ENCODE measurements around the gene POLR3H.
"Not testable (repeated sequence)": the region's sequence is repeated elsewhere in the genome, so short reads cannot be mapped to it uniquely, and the experiment has no call there.

Gene POLR3H

GRCh38 chr22:41543854-41544670 lies at the start of gene POLR3H (continued):
- TF ChIP-seq ZBTB1 (tag by site-specific recombination; IDR thresholded peaks at IDR 0.05), result peak; percentile 89; the same call in 1 of the 2 replicates
- TF ChIP-seq ZNF76 (tag by site-specific recombination; IDR thresholded peaks at IDR 0.05; ENCODE audit: borderline replicate concordance, low read depth), result peak; percentile 60
- TF ChIP-seq ZFP37 (tag by site-specific recombination; IDR thresholded peaks at IDR 0.05), result no peak
- TF ChIP-seq ZNF555 (tag by site-specific recombination; conservative IDR thresholded peaks at IDR 0.05), result no peak
- TF ChIP-seq IKZF3 (tag by site-specific recombination; IDR thresholded peaks at IDR 0.05), result no peak
- TF ChIP-seq ZFP41 (tag by site-specific recombination; IDR thresholded peaks at IDR 0.05; ENCODE audit: borderline replicate concordance), result no peak
- TF ChIP-seq ZNF335 (tag by site-specific recombination; conservative IDR thresholded peaks at IDR 0.05), result peak; percentile 76
- TF ChIP-seq GLIS2 (tag by site-specific recombination; IDR thresholded peaks at IDR 0.05), result peak; percentile 67
- TF ChIP-seq HIC1 (tag by site-specific recombination; IDR thresholded peaks at IDR 0.05), result peak; percentile 79; the same call in 1 of the 2 replicates
- TF ChIP-seq ZXDB (tag by site-specific recombination; IDR thresholded peaks at IDR 0.05), result peak; percentile 38; the same call in 1 of the 2 replicates
- 0 out of 2 replicates have a peak, but pooled peaks have one; percentile 58 for TF ChIP-seq ZSCAN16 (tag by site-specific recombination; IDR thresholded peaks at IDR 0.05)
- TF ChIP-seq ZFHX2 (tag by site-specific recombination; conservative IDR thresholded peaks at IDR 0.05), result peak; percentile 91
- TF ChIP-seq ZNF785 (tag by site-specific recombination; IDR thresholded peaks at IDR 0.05), result peak; percentile 84; the same call in 1 of the 2 replicates
- TF ChIP-seq SP7 (tag by site-specific recombination; IDR thresholded peaks at IDR 0.05), result 0 out of 2 replicates have a peak, but pooled peaks have one; percentile 34
- TF ChIP-seq, protein P1, sequence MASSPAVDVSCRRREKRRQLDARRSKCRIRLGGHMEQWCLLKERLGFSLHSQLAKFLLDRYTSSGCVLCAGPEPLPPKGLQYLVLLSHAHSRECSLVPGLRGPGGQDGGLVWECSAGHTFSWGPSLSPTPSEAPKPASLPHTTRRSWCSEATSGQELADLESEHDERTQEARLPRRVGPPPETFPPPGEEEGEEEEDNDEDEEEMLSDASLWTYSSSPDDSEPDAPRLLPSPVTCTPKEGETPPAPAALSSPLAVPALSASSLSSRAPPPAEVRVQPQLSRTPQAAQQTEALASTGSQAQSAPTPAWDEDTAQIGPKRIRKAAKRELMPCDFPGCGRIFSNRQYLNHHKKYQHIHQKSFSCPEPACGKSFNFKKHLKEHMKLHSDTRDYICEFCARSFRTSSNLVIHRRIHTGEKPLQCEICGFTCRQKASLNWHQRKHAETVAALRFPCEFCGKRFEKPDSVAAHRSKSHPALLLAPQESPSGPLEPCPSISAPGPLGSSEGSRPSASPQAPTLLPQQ (tag by site-specific recombination; IDR thresholded peaks at IDR 0.05), result peak; percentile 95
- TF ChIP-seq ZNF600 (tag by site-specific recombination; IDR thresholded peaks at IDR 0.05), result no peak
- TF ChIP-seq MZF1 (tag by site-specific recombination; IDR thresholded peaks at IDR 0.05; ENCODE audit: borderline replicate concordance), result 0 out of 2 replicates have a peak, but pooled peaks have one; percentile 42
- peak; percentile 51 for TF ChIP-seq ZIC2 (tag by site-specific recombination; IDR thresholded peaks at IDR 0.05)
- TF ChIP-seq ZFP69B (tag by site-specific recombination; IDR thresholded peaks at IDR 0.05), result peak; percentile 93
- TF ChIP-seq, protein P2, sequence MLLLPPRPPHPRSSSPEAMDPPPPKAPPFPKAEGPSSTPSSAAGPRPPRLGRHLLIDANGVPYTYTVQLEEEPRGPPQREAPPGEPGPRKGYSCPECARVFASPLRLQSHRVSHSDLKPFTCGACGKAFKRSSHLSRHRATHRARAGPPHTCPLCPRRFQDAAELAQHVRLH (tag by site-specific recombination; IDR thresholded peaks at IDR 0.05), result peak; percentile 37; the same call in 1 of the 2 replicates
- TF ChIP-seq ZNF2 (tag by site-specific recombination; IDR thresholded peaks at IDR 0.05), result peak; percentile 34; the same call in 1 of the 2 replicates
- TF ChIP-seq ZNF670 (tag by site-specific recombination; IDR thresholded peaks at IDR 0.05; ENCODE audit: low read depth), result no peak
- TF ChIP-seq, protein P3, sequence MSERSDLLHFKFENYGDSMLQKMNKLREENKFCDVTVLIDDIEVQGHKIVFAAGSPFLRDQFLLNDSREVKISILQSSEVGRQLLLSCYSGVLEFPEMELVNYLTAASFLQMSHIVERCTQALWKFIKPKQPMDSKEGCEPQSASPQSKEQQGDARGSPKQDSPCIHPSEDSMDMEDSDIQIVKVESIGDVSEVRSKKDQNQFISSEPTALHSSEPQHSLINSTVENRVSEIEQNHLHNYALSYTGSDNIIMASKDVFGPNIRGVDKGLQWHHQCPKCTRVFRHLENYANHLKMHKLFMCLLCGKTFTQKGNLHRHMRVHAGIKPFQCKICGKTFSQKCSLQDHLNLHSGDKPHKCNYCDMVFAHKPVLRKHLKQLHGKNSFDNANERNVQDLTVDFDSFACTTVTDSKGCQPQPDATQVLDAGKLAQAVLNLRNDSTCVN (tag by site-specific recombination; optimal IDR thresholded peaks at IDR 0.05), result peak; percentile 71

GRCh38 chr22:41593336-41593960 lies 49.2 kb upstream of the POLR3H start:
- POLR2A ChIA-PET, result interaction anchor here (0.6 to 1.5 kb wide), 2 partner anchors 24 to 237 kb away, joined by 3 to 6 read pairs; no protein-coding TSS in a partner anchor
- CTCF ChIA-PET, result not testable (repeated sequence)

More at GRCh38 chr22:41593336-41593960, 49.2 kb upstream of the POLR3H start:
- not testable (repeated sequence) for H3K4me1 ChIP-seq (ENCODE audit: control insufficient read depth, insufficient read depth, low read length); H3K27ac ChIP-seq (ENCODE audit: extremely low read depth, low read depth, low read length); H3K4me3 ChIP-seq (ENCODE audit: low read depth, low read length); H3K9me3 ChIP-seq (ENCODE audit: control insufficient read depth, insufficient read depth, low read depth, low read length)
- H3K36me3 ChIP-seq (ENCODE audit: control insufficient read depth in 2 of 2, insufficient read depth in 1 of 2, low read length in 2 of 2), result peaks cover 0 to 10% of the 10 kb centered on the region in 2 experiments; a peak in 2 of 3 replicates
